GM20000 (cell line): Measurements from ENCODE around the gene UNC119B.

Experiments
- DNase-seq: peaks from one replicate; pipeline ENCODE4 v3.0.0; 2012; ENCODE audit warnings: low spot score
- TF ChIP-seq, protein P1 (sequence below): IDR thresholded peaks from 2 replicates; pipeline ENCODE4 v1.5.1; 2012; ENCODE audit warnings: mild to moderate bottlenecking, control low read depth; ENCODE audit errors: extremely low read depth, missing control alignments

UNC119B gene

DNA sequence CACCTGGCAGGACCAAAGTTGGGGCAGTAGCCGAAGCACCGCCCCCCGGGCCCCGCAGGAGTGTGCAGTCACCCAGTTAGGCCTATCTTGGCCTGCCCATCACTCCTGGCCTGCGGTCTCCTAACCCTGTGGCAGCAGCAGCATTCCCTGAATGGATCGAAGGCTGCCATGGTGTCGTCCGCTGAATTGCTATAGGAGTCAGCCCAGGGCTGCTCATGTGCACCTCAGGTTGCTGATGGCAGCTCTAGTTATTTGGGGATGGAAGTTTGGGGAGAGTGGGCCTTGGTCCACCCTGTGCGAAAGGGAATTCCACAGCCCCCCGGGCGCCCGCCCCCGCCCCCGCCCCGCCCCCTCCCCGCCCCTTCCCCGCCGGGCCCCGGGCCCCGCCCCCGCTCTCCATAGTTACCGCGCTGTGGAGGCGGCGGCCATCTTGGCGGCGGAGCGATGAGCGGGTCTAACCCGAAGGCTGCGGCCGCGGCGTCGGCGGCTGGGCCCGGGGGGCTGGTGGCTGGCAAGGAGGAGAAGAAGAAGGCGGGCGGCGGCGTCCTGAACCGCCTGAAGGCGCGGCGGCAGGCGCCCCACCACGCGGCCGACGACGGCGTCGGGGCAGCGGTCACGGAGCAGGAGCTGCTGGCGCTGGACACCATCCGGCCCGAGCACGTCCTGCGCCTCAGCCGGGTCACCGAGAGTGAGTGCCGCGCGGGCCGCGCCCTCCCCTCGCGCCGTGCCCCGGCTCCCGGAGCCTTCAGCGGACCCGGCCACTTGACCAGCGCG is at the start of gene UNC119B:
Gene UNC119B (plus strand): TSS at position 428 of the 774 bp plus-strand sequence. CDS start 17 bp downstream, at position 445.
- TF ChIP-seq, protein P1, sequence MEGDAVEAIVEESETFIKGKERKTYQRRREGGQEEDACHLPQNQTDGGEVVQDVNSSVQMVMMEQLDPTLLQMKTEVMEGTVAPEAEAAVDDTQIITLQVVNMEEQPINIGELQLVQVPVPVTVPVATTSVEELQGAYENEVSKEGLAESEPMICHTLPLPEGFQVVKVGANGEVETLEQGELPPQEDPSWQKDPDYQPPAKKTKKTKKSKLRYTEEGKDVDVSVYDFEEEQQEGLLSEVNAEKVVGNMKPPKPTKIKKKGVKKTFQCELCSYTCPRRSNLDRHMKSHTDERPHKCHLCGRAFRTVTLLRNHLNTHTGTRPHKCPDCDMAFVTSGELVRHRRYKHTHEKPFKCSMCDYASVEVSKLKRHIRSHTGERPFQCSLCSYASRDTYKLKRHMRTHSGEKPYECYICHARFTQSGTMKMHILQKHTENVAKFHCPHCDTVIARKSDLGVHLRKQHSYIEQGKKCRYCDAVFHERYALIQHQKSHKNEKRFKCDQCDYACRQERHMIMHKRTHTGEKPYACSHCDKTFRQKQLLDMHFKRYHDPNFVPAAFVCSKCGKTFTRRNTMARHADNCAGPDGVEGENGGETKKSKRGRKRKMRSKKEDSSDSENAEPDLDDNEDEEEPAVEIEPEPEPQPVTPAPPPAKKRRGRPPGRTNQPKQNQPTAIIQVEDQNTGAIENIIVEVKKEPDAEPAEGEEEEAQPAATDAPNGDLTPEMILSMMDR: no peak
- peak; percentile 92 for DNase-seq

DNA sequence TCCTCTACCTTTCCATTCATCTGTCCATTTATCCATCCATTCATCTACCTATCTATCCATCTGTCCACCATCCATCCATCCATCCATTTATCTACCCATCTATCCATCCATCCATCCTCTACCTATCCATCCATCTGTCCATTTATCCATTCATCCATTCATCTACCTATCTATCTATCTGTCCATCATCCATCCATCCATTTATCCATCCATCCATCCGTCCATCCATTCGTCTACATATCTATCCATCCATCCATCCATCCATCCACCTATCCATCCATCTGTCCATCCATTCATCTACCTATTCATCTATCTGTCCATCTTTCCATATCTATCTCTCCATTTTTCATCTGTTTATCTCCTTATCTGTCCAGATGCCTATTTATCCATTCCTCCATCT is 48.8 kb upstream of the UNC119B start:
- TF ChIP-seq, protein P1: no peak
- no peak for DNase-seq

DNA sequence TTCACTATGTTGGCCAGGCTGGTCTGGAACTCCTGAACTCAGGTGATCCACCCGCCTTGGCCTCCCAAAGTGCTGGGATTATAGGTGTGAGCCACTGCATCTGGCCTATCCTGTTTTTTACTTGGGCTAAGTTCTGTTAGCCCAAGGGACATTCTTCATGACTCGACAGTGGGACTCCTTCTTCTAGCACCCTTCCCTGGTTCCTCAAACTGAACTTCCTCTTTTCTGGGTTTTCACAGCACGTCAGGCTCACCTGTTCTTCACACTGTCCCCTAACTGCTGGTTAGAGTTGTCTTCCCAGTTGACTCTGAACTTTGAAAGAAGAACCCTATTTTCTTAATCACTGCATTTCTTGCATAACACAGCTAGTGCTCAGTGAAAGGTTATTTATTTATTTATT is 47.4 kb upstream of the UNC119B start:
- TF ChIP-seq, protein P1: no peak
- peak; percentile 82 for DNase-seq

DNA sequence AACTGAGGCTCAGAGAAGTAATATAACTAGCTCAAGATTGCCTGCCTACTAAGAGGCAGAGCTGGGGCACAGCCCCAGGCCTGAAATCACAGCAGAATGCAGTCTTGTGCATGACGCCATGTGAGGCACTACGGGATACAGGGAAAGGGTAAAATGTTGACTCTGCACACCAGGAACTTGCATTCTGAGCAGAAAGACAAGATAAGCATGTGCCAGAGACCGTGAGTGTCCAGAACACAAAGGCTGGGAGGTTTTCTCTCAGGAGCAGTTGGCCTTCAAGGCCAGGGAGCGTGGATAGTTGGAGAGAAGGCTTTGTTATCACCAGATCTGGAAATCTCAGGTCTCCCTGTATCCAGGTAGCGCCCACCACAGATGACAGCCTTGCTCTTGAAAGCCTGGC is 46.5 kb upstream of the UNC119B start:
- TF ChIP-seq, protein P1: no peak
- DNase-seq: no peak

DNA sequence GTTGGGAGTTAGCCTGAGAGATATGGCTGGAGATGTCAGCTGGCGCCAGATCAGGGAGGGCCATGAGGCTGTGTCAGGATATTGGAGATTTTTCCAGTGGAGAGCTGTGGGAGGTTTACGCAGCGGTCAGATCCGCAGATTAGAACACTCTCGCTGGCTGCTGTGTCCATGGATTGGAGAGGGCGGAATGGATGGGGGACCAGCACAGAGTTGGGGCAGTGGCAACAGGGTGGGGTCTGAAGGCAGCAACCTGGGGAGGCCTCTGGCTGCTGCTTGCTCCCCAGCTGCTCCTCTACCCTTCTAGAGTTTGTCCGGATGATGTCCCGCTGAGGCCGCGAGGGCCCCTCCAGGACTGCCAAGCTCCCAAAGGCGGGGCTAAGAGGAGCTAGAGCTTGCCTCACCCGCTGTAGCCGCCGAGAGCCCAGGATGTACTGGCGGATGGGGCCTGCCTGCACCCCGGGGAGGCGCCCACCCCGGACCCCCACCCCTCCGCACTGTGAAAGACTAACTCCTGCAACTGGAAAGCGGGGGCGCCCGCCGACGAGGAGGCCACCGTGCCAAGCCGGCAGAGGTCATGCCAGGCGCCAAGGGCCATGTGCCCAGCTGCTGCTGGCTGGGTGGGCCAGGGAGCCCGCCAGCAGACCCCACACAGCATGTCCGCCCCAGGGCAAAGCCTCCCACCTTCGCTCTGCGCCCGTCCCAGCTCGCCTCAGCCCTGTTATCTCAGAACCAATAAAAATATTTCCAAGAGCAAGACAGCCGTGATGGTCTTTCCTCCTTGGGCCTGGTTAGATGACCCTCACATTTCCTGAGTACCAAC is 43.5 kb upstream of the UNC119B start:
- TF ChIP-seq, protein P1: no peak
- no peak for DNase-seq

DNA sequence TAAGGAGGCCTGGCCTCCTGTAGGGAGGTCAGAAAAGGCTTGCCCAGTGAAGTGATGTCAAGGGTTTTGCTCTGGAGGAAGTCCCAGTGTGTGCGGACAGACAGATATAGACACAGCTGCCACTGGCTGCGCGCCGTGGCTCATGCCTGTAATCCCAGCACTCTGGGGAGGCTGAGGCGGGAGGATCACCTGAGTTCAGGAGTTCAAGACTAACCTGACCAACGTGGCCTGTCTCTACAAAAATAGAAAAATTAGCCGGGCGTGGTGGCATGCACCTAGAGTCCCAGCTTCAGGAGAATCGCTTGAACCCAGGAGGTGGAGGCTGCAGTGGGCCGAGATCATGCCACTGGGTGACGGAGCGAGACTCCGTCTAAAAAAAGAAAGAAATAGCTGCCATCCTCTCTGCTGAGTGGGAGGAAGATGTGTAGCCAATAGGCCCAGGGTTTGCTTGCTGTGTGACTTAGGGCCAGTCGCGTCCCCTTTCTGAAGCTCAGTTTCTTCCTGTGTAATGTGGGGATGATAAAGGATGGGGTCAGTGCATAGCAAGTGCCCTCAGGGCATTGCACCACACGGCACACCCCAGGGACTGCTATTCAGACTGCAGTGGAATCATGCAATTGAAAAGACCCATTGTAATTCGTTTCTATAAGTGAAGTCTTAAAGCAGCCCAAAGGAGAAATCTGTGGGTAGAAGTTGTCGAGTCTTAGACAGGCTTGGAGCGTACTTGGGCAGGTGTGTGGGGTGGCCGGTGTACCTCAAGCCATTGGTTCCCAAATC is 42.0 kb upstream of the UNC119B start:
- no peak for DNase-seq
- TF ChIP-seq, protein P1: no peak
